ENCODE results near the gene SUMF2. TPM values are rescaled to one million over a fixed set of nuclear protein-coding genes. Genes with fewer than 3 reads are reported as not detected.
"Not testable (repeated sequence)": the region's sequence is repeated elsewhere in the genome, so short reads cannot be mapped to it uniquely, and the experiment has no call there.

Gene SUMF2
- total RNA-seq, 1 experiment from 2014 or later: 99.6 TPM

DNA sequence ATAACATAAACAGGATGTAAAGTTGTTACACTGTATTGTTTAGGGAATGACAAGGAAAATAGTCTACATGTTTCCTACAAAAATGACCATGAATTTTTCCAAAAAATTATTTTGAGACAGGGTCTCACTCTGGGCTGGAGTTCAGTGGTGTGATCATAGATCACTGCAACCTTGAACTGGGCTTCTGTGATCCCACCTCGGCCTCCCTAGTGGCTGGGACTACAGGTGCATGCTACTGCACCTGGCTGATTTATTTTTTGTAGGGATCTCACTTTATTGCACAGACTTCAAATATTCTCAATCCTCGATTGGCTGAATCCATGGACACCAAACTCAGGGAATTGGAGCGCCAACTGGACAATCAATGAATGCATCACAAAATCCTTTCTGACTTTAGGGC, 35.6 kb downstream of the SUMF2 start:
- TF ChIP-seq ZNF532 (CRISPR knock-in tag; IDR thresholded peaks at IDR 0.05; ENCODE audit: borderline replicate concordance) (no peak), NFATC4 (CRISPR knock-in tag; IDR thresholded peaks at IDR 0.05) (no peak), CDX4 (CRISPR knock-in tag; IDR thresholded peaks at IDR 0.05; ENCODE audit: borderline replicate concordance) (no peak), CREB1 (CRISPR knock-in tag; IDR thresholded peaks at IDR 0.05) (no peak), STAT6 (CRISPR knock-in tag; conservative IDR thresholded peaks at IDR 0.05; ENCODE audit: low read depth) (no peak), GTF2I (CRISPR knock-in tag; conservative IDR thresholded peaks at IDR 0.05) (no peak), ZNF121 (CRISPR knock-in tag; IDR thresholded peaks at IDR 0.05) (no peak)
- Mint-ChIP-seq H3K27me3 (ENCODE audit: low read depth) (peaks cover 10% of the 10 kb centered on the region), H3K4me3 (no peak overlapping the region), H3K4me1 (no peaks in the 10 kb centered on the region), H3K9me3 (peaks cover 40% of the 10 kb centered on the region), H3K36me3 (peaks cover 39% of the 10 kb centered on the region), H3K27ac (no peak overlapping the region)
- ATAC-seq (no peak), DNase-seq (ENCODE audit: low spot score) (no peak)
- POLR2A ChIA-PET: no interaction called here
- CTCF ChIA-PET: no interaction called here

DNA sequence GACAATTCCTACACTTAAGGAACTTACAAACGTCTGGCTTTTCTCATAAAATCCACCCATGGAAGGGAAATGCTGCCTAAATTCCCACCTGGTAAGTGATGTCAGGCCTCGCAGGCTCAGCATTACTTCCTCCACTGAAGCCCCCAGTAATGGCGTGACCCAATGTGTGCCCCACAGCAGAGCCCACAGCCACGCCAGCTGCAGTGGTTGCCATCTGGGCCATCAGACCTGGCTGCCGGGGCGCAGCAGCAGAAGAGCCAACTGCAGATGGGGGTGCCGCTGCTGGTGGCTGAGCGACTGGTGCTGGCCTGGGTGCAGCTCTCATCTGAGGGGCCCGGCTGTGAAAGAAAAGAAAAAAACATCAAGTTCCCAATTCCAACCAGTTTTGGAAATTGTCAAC, 40.1 kb downstream of the SUMF2 start:
- H3K4me1 Mint-ChIP-seq; CTCF ChIA-PET; ATAC-seq; H3K4me3 Mint-ChIP-seq; DNase-seq (ENCODE audit: low spot score); H3K27me3 Mint-ChIP-seq (ENCODE audit: low read depth); H3K27ac Mint-ChIP-seq; POLR2A ChIA-PET: not testable (repeated sequence)
- peaks cover 64% of the 10 kb centered on the region for H3K36me3 Mint-ChIP-seq
- peaks cover 70% of the 10 kb centered on the region for H3K9me3 Mint-ChIP-seq

DNA sequence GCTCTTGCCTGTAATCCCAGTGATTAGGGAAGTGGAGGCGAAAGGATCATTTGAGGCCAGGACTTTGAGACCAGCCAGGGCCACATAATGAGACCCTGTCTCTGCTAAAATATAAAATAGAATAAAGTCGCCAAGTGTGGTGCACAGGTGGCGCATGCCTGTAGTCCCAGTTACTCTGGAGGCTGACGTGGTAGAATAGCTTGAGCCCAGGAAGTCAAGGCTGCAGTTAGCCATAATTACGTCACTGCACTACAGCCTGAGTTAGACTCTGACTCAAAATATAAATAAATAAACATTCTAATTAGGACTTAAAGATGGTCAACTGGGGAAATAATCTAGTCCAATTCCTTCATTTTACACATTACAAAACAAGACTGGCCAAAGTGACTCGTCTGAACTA, 41.4 kb downstream of the SUMF2 start:
- ChIA-PET POLR2A (no interaction called here), CTCF (no interaction called here)
- Mint-ChIP-seq H3K27me3 (ENCODE audit: low read depth) (peaks cover 9% of the 10 kb centered on the region; the same call in 1 of the 2 replicates), H3K4me3 (no peak overlapping the region), H3K36me3 (peaks cover 59% of the 10 kb centered on the region), H3K4me1 (no peaks in the 10 kb centered on the region), H3K27ac (no peak overlapping the region), H3K9me3 (peaks cover 66% of the 10 kb centered on the region)
- DNase-seq (ENCODE audit: low spot score) (no peak), ATAC-seq (no peak)
- TF ChIP-seq SMAD3 (CRISPR knock-in tag; IDR thresholded peaks at IDR 0.05; ENCODE audit: borderline replicate concordance) (no peak), NR3C1 (CRISPR knock-in tag; conservative IDR thresholded peaks at IDR 0.05; ENCODE audit: low read depth) (no peak), MXD4 (CRISPR knock-in tag; IDR thresholded peaks at IDR 0.05; ENCODE audit: borderline replicate concordance) (no peak), NFE2L1 (CRISPR knock-in tag; IDR thresholded peaks at IDR 0.05) (no peak), ZNF232 (CRISPR knock-in tag; IDR thresholded peaks at IDR 0.05) (no peak), E2F4 (CRISPR knock-in tag; IDR thresholded peaks at IDR 0.05; ENCODE audit: borderline replicate concordance, low read depth) (no peak), ZNF425 (CRISPR knock-in tag; conservative IDR thresholded peaks at IDR 0.05) (no peak), ZNF416 (CRISPR knock-in tag; IDR thresholded peaks at IDR 0.05) (no peak)
- TF ChIP-seq, protein P1, sequence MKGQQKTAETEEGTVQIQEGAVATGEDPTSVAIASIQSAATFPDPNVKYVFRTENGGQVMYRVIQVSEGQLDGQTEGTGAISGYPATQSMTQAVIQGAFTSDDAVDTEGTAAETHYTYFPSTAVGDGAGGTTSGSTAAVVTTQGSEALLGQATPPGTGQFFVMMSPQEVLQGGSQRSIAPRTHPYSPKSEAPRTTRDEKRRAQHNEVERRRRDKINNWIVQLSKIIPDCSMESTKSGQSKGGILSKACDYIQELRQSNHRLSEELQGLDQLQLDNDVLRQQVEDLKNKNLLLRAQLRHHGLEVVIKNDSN (CRISPR knock-in tag; IDR thresholded peaks at IDR 0.05): no peak
- TF ChIP-seq, protein P2, sequence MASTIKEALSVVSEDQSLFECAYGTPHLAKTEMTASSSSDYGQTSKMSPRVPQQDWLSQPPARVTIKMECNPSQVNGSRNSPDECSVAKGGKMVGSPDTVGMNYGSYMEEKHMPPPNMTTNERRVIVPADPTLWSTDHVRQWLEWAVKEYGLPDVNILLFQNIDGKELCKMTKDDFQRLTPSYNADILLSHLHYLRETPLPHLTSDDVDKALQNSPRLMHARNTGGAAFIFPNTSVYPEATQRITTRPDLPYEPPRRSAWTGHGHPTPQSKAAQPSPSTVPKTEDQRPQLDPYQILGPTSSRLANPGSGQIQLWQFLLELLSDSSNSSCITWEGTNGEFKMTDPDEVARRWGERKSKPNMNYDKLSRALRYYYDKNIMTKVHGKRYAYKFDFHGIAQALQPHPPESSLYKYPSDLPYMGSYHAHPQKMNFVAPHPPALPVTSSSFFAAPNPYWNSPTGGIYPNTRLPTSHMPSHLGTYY (CRISPR knock-in tag; IDR thresholded peaks at IDR 0.05): no peak
